Kasumi-1 (cell line): Measurements from ENCODE around the gene PLEKHS1.
"Not testable (repeated sequence)": the region's sequence is repeated elsewhere in the genome, so short reads cannot be mapped to it uniquely, and the experiment has no call there.

ENCODE experiments used
- DNase-seq, 2 experiments: peaks; one replicate each; lab custom pipeline; 2025; lab: John Stamatoyannopoulos, UW

PLEKHS1 gene

DNA sequence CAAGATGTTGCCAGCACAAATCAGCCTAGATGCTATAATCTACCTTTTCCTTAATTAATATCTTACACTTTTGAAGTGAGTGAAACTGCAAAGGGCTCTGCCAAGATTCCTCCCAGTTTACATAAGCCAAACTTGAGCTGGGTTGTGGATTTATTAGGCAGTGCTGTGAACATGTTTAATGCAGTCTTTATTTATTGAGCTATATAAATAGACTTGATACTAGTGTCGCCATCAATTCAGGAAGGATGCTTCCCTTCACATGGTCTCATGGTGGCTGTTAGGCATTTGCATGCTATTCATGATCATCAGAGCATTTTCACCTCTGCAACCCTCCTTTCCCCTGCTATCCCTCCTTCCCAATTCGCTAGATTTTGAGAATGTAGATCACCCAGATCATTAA lies 40.2 kb downstream of the PLEKHS1 start:
- DNase-seq = no peak

DNA sequence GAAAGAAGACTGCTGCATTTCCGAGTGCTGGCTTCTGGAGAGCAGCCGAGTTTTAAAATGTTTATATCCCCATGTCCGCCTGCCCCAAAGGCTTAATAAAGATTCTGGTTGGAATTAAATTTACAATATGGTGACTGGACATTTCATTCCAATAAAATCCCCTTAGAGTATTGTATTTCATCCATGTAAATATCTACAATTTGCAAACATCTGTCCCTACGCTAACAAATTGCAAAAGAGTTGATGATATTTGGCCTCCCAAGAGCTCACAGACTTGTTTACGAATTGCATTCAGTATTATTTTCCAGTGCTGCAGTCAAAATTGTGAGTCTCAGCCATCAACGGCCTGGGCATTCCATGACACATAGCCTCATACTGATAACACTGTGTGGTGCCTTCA lies 50.1 kb downstream of the PLEKHS1 start:
- no peak for DNase-seq

DNA sequence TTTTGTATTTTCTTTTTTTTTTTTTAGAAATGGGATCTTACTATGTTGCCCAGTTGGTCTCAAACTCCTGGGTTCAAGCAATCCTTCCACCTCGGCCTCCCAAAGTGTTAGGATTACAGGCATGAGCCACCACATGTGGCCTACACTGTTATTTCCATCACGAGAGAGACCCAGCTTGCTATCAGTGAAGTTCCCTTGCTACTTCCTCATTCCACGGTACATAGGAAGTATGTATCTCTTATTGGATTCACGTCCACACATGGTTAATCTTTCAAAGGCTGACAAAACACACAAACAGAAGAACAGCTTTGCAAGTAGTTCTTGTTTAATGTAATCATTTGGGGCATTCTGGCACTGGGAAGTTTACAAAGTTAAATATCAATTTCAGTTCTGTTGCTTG lies 51.5 kb downstream of the PLEKHS1 start:
- peak; percentile 73 to 79 for DNase-seq

DNA sequence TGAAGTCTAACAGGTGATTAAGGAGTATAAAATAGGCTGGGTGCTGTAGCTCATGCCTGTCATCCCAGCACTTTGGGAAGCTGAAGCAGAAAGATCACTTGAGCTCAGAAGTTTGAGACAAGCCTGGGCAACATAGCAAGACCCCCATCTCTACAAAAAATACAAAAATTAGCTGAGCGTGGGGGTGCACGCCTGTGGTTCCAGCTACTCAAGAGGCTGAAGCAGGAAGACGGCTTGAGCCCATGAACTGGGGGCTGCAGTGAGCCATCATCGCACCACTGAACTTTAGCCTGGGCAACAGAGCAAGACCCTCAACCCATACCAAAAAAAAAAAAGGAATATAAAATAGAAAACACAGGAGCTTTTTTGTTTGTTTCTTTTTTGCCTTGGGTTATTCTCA lies 55.0 kb downstream of the PLEKHS1 start:
- DNase-seq = no peak

DNA sequence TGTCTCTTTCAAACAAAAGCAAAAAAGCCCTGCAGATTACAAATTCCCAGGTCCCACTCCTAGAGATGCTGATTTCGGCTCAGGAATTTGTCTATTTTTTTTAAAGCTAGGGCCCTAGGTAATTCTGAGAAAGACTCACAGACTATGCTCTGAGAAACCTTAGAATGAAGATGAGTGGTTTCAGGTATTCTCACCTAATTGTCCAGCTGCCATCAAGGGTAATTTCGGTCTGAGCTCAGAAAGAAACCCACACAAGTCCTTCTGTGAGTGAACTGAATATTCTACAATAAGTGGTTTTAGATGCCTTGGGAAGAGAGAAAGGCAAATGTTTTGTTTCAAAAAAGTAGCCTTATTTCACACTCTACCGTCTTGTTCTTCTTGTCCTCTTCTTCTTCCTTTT lies 56.7 kb downstream of the PLEKHS1 start:
- no peak for DNase-seq

DNA sequence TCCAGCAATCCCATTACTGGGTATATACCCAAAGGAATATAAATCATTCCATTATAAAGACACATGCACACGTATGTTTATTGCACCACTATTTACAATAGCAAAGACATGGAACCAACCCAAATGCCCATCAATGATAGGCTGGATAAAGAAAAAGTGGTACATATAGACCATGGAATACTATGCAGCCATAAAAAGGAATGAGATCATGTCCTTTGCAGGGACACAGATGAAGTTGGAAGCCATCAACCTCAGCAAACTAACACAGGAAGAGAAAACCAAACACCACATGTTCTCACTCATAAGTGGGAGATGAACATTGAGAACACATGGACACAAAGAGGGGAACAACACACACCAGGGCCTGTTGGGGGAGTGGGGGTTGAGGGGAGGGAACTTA lies 63.2 kb downstream of the PLEKHS1 start:
- not testable (repeated sequence) for DNase-seq

DNA sequence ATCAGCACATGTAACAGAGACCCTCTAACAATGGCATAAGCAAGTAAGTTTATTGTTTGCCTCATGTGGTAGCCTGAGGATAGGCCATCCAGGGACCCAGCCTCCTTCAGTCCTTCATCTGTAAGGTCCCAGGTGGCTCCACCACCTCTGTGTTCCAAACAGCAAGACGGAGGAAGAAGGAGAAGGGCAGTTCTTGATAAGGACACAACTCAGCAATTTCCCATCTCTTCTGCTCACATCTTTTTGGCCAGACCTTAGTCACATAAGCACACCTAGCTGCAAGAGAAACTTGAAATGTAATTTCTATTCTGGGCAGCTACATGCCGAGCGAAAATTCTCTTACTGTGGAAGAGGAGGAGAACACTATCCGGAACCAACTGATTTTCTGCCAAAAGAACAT lies 68.5 kb downstream of the PLEKHS1 start:
- no peak for DNase-seq

DNA sequence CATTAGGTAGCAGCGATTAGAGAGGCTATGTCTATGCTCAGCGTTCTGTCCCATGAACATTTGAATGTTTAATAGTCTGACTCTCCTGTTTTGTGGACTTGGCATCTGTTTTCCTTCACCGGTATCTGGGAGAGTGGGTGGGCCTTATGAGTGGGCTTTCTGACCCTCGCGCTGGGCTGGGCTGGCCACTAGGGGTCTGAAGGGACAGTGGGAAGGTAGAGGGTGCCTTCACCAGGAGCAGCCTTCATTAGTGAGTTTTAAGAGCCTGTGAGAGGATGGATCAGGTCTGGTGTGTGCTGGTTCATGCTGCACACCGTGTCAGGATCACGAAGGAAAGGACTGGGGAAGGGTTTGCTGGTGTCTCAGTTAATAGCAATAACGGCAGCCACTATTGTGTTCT lies 69.0 kb downstream of the PLEKHS1 start:
- DNase-seq = no peak

DNA sequence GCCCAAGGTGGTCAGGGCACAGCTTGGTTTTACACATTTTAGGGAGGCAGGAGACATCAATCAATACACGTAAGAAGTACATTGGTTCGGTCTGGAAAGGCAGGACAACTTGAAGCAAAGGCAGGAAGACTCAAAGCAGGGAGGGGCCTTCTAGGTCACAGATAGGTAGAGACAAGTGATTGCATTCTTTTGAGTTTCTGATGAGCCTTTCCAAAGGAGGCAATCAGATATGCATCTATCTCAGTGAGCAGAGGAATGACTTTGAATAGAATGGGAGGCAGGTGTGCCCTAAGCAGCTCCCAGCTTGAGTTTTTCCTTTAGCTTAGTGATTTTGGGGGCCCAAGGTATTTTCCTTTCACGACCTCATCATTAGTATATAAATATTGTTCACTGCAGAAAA lies 69.8 kb downstream of the PLEKHS1 start:
- not testable (repeated sequence) for DNase-seq

DNA sequence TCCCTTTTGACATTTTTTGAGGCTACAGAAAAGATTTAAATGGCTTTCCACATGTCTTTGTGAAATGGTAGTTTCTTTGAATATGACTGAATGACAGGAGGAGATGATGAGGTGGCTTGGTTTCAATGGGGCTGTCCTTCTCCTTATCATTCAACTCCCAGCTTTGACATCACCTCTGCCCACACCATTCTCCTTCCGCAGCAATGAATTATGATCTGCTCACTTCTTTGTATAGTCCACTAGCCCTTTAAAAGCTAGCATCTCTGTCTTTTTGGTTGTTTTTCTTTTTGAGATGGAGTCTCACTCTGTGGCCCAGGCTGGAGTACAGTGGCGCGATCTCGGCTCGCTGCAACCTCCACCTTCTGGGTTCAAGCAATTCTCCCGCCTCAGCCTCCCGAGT lies 70.7 kb downstream of the PLEKHS1 start:
- DNase-seq = no peak

DNA sequence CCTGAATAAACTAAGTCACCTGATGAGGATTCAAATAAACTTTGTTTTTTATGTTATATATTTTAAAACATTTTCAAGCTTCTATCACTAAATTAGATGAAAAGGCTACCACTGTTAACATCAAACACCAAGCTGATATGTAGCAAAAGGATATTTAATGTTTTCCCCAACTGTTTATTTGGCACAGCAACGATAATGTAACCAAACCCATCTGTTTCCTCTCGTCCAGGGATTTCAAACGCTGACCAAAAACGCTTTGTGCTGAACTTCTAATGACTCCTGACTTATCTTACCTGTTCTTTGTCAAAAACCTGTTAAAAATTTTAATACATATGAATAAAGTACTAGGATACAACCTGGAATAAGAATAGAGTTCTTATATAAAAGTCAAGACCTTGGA lies 71.9 kb downstream of the PLEKHS1 start:
- no peak for DNase-seq

DNA sequence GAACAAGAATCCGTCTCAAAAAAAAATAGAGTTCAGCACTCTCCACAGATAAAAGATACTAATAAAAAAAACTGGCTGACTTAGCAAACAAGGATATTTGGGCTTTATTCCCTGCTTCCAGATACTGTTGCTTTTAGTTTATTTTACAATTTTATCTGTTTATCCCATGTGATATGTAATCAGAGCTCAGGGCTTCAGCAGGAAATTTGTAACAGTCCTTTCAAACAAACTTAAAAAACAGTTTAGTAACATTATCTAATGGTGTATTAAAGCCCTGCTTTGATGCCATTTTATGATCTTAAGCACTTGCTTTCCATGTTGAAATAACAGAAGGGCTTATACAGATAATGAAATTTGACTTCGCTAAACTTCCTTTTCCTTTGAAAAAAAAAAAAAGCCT lies 74.3 kb downstream of the PLEKHS1 start:
- no peak for DNase-seq

DNA sequence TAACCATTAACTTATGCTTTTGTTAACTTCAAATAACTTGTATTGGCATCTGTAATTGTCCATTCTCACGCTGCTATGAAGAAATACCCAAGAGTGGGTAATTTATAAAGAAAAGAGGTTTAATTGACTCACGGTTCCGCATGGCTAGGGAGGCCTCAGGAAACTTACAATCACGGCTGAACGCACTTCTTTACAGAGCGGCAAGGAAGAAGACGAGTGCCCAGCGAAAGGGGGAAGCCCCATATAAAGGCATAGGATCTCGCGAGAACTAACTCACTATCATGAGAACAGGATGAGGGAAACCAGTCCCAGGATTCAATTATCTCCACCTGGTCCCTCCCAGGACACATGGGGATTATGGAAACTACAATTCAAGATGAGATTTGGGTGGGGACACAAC lies 77.1 kb downstream of the PLEKHS1 start:
- DNase-seq = not testable (repeated sequence)
